Skeletal muscle tissue (tissue), 4 donors: ENCODE results near the gene EFL1. TPM values are rescaled to one million over a fixed set of nuclear protein-coding genes. Genes with fewer than 3 reads are reported as not detected.
"Not testable (repeated sequence)": the region's sequence is repeated elsewhere in the genome, so short reads cannot be mapped to it uniquely, and the experiment has no call there.

Experiments used
- H3K27ac ChIP-seq: one replicate; pipeline ENCODE4 v1.7.0; 2013; ENCODE audit warnings: mild to moderate bottlenecking, low read depth, low read length, inconsistent platforms
- H3K27me3 ChIP-seq, 3 donors: one replicate each; pipeline ENCODE4 v1.7.0; 2013; ENCODE audit warnings: low read length in 3 of 3; ENCODE audit not compliant: control insufficient read depth in 3 of 3, insufficient read depth in 3 of 3
- H3K36me3 ChIP-seq, 3 donors: one replicate each; pipeline ENCODE4 v1.7.0; 2013; ENCODE audit warnings: low read length in 3 of 3; ENCODE audit not compliant: control insufficient read depth in 3 of 3, insufficient read depth in 3 of 3
- H3K4me1 ChIP-seq, 3 donors: one replicate each; pipeline ENCODE4 v1.7.0; 2013; ENCODE audit warnings: low read length in 3 of 3, mild to moderate bottlenecking in 3 of 3; ENCODE audit not compliant: control insufficient read depth in 3 of 3, insufficient read depth in 3 of 3
- H3K4me3 ChIP-seq, 3 donors: one replicate each; pipeline ENCODE4 v1.7.0; 2013; ENCODE audit warnings: low read length in 3 of 3
- H3K9ac ChIP-seq, 3 donors: one replicate each; pipeline ENCODE4 v1.7.0; 2013; ENCODE audit warnings: low read length in 3 of 3, mild to moderate bottlenecking in 3 of 3, moderate library complexity in 2 of 3, low read depth in 1 of 3
- H3K9me3 ChIP-seq, 3 donors: one replicate each; pipeline ENCODE4 v1.7.0; 2013; ENCODE audit warnings: low read length in 3 of 3; ENCODE audit not compliant: control insufficient read depth in 3 of 3
- total RNA-seq: library from RNA; depleted of rRNA; stranded (reverse); fragments of >200 nt; gene quantifications from one replicate; pipeline ENCODE4 v1.2.3, GENCODE V29; 2014
- donor health status: Osteomylitis.

EFL1 gene
- total RNA-seq, 1 donor from 2014 or later, result 20.9 TPM

GRCh38 chr15:82300883-82301282, 38.3 kb upstream of the EFL1 start:
- H3K27me3 ChIP-seq, result peaks cover 0 to 5% (median 4%) of the 10 kb centered on the region in 3 donors
- no peak overlapping the region for H3K27ac ChIP-seq
- peaks cover 0 to 4% (median 0%) of the 10 kb centered on the region in 3 donors for H3K4me1 ChIP-seq
- no peak overlapping the region for H3K9ac ChIP-seq
- H3K4me3 ChIP-seq, result no peak overlapping the region
- H3K9me3 ChIP-seq, result no peaks in the 10 kb centered on the region
- no peaks in the 10 kb centered on the region for H3K36me3 ChIP-seq

GRCh38 chr15:82300326-82300725, 37.8 kb upstream of the EFL1 start:
- H3K9me3 ChIP-seq, H3K9ac ChIP-seq, H3K4me1 ChIP-seq, H3K36me3 ChIP-seq, H3K27me3 ChIP-seq, H3K4me3 ChIP-seq, H3K27ac ChIP-seq: not testable (repeated sequence)

- not testable (repeated sequence) for H3K9me3 ChIP-seq, H3K9ac ChIP-seq, H3K27ac ChIP-seq, H3K36me3 ChIP-seq, H3K4me3 ChIP-seq, H3K27me3 ChIP-seq, H3K4me1 ChIP-seq
Observed at GRCh38 chr15:82299511-82299914, 37.0 kb upstream of the EFL1 start.

- no peaks in the 10 kb centered on the region for H3K36me3 ChIP-seq
- no peak overlapping the region for H3K27ac ChIP-seq
- H3K4me1 ChIP-seq, result peaks cover 0 to 4% (median 0%) of the 10 kb centered on the region in 3 donors
- H3K9me3 ChIP-seq, result no peaks in the 10 kb centered on the region
- H3K4me3 ChIP-seq, result no peak overlapping the region
- H3K9ac ChIP-seq, result no peak overlapping the region
- peaks cover 0 to 5% (median 4%) of the 10 kb centered on the region in 3 donors for H3K27me3 ChIP-seq
Observed at GRCh38 chr15:82298520-82298919, 36.0 kb upstream of the EFL1 start.

- H3K27me3 ChIP-seq, result peaks cover 0 to 5% (median 4%) of the 10 kb centered on the region in 3 donors
- no peak overlapping the region for H3K27ac ChIP-seq
- H3K4me1 ChIP-seq, result peaks cover 0 to 4% (median 0%) of the 10 kb centered on the region in 3 donors
- no peak overlapping the region for H3K9ac ChIP-seq
- no peaks in the 10 kb centered on the region for H3K9me3 ChIP-seq
- no peak overlapping the region for H3K4me3 ChIP-seq
- no peaks in the 10 kb centered on the region for H3K36me3 ChIP-seq
Observed at GRCh38 chr15:82298032-82298431, 35.5 kb upstream of the EFL1 start.

GRCh38 chr15:82297546-82297945, 35.0 kb upstream of the EFL1 start:
- Histone ChIP-seq H3K4me3 (no peak overlapping the region), H3K9me3 (no peaks in the 10 kb centered on the region), H3K36me3 (no peaks in the 10 kb centered on the region), H3K9ac (no peak overlapping the region), H3K4me1 (peaks cover 0 to 4% (median 0%) of the 10 kb centered on the region in 3 donors), H3K27me3 (peaks cover 0 to 5% (median 4%) of the 10 kb centered on the region in 3 donors), H3K27ac (no peak overlapping the region)

- Histone ChIP-seq H3K27ac (no peak overlapping the region), H3K27me3 (peaks cover 0 to 5% (median 4%) of the 10 kb centered on the region in 3 donors), H3K9me3 (no peaks in the 10 kb centered on the region), H3K4me3 (no peak overlapping the region), H3K36me3 (no peaks in the 10 kb centered on the region), H3K9ac (no peak overlapping the region), H3K4me1 (no peaks in the 10 kb centered on the region)
Observed at GRCh38 chr15:82294061-82294690, 31.6 kb upstream of the EFL1 start.

GRCh38 chr15:82292271-82292670, 29.7 kb upstream of the EFL1 start:
- H3K9me3 ChIP-seq, result peaks cover 0 to 2% (median 0%) of the 10 kb centered on the region in 3 donors
- H3K4me1 ChIP-seq, result no peaks in the 10 kb centered on the region
- H3K36me3 ChIP-seq, result no peaks in the 10 kb centered on the region
- H3K9ac ChIP-seq, result no peak overlapping the region
- H3K4me3 ChIP-seq, result no peak overlapping the region
- H3K27ac ChIP-seq, result no peak overlapping the region
- no peaks in the 10 kb centered on the region for H3K27me3 ChIP-seq

- not testable (repeated sequence) for H3K27me3 ChIP-seq, H3K36me3 ChIP-seq, H3K27ac ChIP-seq, H3K9me3 ChIP-seq, H3K4me1 ChIP-seq, H3K9ac ChIP-seq, H3K4me3 ChIP-seq
Observed at GRCh38 chr15:82288202-82288601, 25.7 kb upstream of the EFL1 start.

- H3K4me1 ChIP-seq, H3K4me3 ChIP-seq, H3K9ac ChIP-seq, H3K36me3 ChIP-seq, H3K27me3 ChIP-seq, H3K27ac ChIP-seq, H3K9me3 ChIP-seq: not testable (repeated sequence)
Observed at GRCh38 chr15:82286475-82286874, 23.9 kb upstream of the EFL1 start.
